Measurements from ENCODE around the gene MPP2. TPM values are rescaled to one million over a fixed set of nuclear protein-coding genes. Genes with fewer than 3 reads are reported as not detected.

The MPP2 gene
- polyA plus RNA-seq, 1 donor from 2014 or later: 25.5 TPM

GRCh38 chr17:43949781-43950180 is 42.4 kb upstream of the MPP2 start:
- no peaks in the 10 kb centered on the region for H3K79me2 ChIP-seq (replicated peaks; ENCODE audit: insufficient read depth, low read length)
- no peaks in the 10 kb centered on the region for H4K20me1 ChIP-seq (ENCODE audit: insufficient read depth)
- no peaks in the 10 kb centered on the region for H3K9me3 ChIP-seq (ENCODE audit: low read length)
- H3K27me3 ChIP-seq (ENCODE audit: insufficient read depth, low read depth, low read length): peaks cover 42% of the 10 kb centered on the region
- no peaks in the 10 kb centered on the region for H3F3A ChIP-seq (ENCODE audit: insufficient read depth, low read length, poor library complexity, severe bottlenecking)
- no peak overlapping the region for H3K4me2 ChIP-seq (ENCODE audit: low read length)
- no peaks in the 10 kb centered on the region for H3K9me2 ChIP-seq (ENCODE audit: insufficient read depth, low read length)
- H3K36me3 ChIP-seq (ENCODE audit: insufficient read depth, low read length): no peaks in the 10 kb centered on the region
- H3K9ac ChIP-seq (ENCODE audit: low read length): no peak overlapping the region
- H3K4me3 ChIP-seq (ENCODE audit: low read length): no peak overlapping the region
- TF ChIP-seq, protein P1, sequence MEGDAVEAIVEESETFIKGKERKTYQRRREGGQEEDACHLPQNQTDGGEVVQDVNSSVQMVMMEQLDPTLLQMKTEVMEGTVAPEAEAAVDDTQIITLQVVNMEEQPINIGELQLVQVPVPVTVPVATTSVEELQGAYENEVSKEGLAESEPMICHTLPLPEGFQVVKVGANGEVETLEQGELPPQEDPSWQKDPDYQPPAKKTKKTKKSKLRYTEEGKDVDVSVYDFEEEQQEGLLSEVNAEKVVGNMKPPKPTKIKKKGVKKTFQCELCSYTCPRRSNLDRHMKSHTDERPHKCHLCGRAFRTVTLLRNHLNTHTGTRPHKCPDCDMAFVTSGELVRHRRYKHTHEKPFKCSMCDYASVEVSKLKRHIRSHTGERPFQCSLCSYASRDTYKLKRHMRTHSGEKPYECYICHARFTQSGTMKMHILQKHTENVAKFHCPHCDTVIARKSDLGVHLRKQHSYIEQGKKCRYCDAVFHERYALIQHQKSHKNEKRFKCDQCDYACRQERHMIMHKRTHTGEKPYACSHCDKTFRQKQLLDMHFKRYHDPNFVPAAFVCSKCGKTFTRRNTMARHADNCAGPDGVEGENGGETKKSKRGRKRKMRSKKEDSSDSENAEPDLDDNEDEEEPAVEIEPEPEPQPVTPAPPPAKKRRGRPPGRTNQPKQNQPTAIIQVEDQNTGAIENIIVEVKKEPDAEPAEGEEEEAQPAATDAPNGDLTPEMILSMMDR (IDR thresholded peaks at IDR 0.05; ENCODE audit: poor library complexity, severe bottlenecking): no peak
- TF ChIP-seq POLR2AphosphoS5 (IDR thresholded peaks at IDR 0.05): no peak
- TF ChIP-seq REST (IDR thresholded peaks at IDR 0.05; ENCODE audit: borderline replicate concordance): no peak
- no peak for TF ChIP-seq SMC3 (conservative IDR thresholded peaks at IDR 0.05; ENCODE audit: poor library complexity)
- TF ChIP-seq RAD21 (conservative IDR thresholded peaks at IDR 0.05): no peak
- no peak for TF ChIP-seq EP300 (conservative IDR thresholded peaks at IDR 0.05; ENCODE audit: poor library complexity, severe bottlenecking)
- no peak for TF ChIP-seq TAF1 (IDR thresholded peaks at IDR 0.05; ENCODE audit: low read depth)
- no peak for TF ChIP-seq EZH2 (IDR thresholded peaks at IDR 0.05; ENCODE audit: borderline replicate concordance, insufficient read depth, low read length, poor library complexity, severe bottlenecking)
- TF ChIP-seq MXI1 (conservative IDR thresholded peaks at IDR 0.05; ENCODE audit: poor library complexity, severe bottlenecking): no peak
- H2AFZ ChIP-seq (ENCODE audit: low read depth, low read length): no peak overlapping the region
- no peak overlapping the region for H3K27ac ChIP-seq (ENCODE audit: low read length)

DNA sequence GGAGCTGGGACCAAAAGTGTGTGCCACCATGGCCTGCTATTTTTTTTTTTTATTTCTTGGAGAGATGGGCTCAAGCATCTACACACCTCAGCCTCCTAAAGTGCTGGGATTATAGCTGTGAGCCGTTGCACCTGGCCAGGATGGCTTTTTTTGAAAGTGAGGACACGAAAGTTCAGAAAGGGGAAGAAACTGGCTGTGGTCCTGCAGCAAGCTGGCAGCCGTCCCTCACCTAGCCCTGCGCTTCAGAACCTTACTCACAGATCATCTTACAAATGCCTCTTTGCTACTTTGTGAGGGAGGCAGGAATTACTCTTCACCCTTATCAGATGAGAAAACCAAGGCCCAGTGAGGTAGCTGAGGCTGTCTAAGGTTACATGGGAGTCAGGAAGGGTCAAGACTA is 39.4 kb upstream of the MPP2 start:
- Histone ChIP-seq H4K20me1 (ENCODE audit: insufficient read depth) (no peaks in the 10 kb centered on the region), H3K27ac (ENCODE audit: low read length) (no peak overlapping the region), H3K9ac (ENCODE audit: low read length) (no peak overlapping the region), H2AFZ (ENCODE audit: low read depth, low read length) (no peak overlapping the region), H3F3A (ENCODE audit: insufficient read depth, low read length, poor library complexity, severe bottlenecking) (no peaks in the 10 kb centered on the region), H3K9me3 (ENCODE audit: low read length) (no peaks in the 10 kb centered on the region), H3K4me2 (ENCODE audit: low read length) (no peak overlapping the region), H3K79me2 (replicated peaks; ENCODE audit: insufficient read depth, low read length) (no peaks in the 10 kb centered on the region), H3K36me3 (ENCODE audit: insufficient read depth, low read length) (no peaks in the 10 kb centered on the region), H3K9me2 (ENCODE audit: insufficient read depth, low read length) (no peaks in the 10 kb centered on the region), H3K4me3 (ENCODE audit: low read length) (no peak overlapping the region), H3K27me3 (ENCODE audit: insufficient read depth, low read depth, low read length) (peaks cover 13% of the 10 kb centered on the region)
- TF ChIP-seq SMC3 (conservative IDR thresholded peaks at IDR 0.05; ENCODE audit: poor library complexity) (no peak), POLR2AphosphoS5 (IDR thresholded peaks at IDR 0.05) (no peak), REST (IDR thresholded peaks at IDR 0.05; ENCODE audit: borderline replicate concordance) (no peak), TAF1 (IDR thresholded peaks at IDR 0.05; ENCODE audit: low read depth) (no peak), MXI1 (conservative IDR thresholded peaks at IDR 0.05; ENCODE audit: poor library complexity, severe bottlenecking) (no peak), EP300 (conservative IDR thresholded peaks at IDR 0.05; ENCODE audit: poor library complexity, severe bottlenecking) (no peak)
- TF ChIP-seq, protein P1 (IDR thresholded peaks at IDR 0.05; ENCODE audit: poor library complexity, severe bottlenecking): no peak
